Chondrocyte (in vitro differentiated cells): ENCODE data around the gene RPUSD1. TPM values are rescaled to one million over a fixed set of nuclear protein-coding genes. Genes with fewer than 3 reads are reported as not detected.

Experiments
- DNase-seq: peaks from one replicate; pipeline ENCODE4 v3.0.0; 2021; ENCODE audit warnings: mixed read lengths, low spot score
- H3K27ac Mint-ChIP-seq: one replicate; pipeline ENCODE4 v1.8.0; 2021; ENCODE audit warnings: mild to moderate bottlenecking, moderate library complexity, mixed read lengths; ENCODE audit not compliant: unreplicated experiment
- H3K27me3 Mint-ChIP-seq: 2 replicates; pipeline ENCODE4 v1.8.0; 2021; ENCODE audit warnings: low read depth, mixed read lengths
- H3K36me3 Mint-ChIP-seq: 2 replicates; pipeline ENCODE4 v1.8.0; 2021; ENCODE audit warnings: low read depth, mixed read lengths
- H3K4me1 Mint-ChIP-seq: 2 replicates; pipeline ENCODE4 v1.8.0; 2021; ENCODE audit warnings: low read depth, mild to moderate bottlenecking, mixed read lengths
- H3K4me3 Mint-ChIP-seq: one replicate; pipeline ENCODE4 v1.8.0; 2021; ENCODE audit warnings: mild to moderate bottlenecking, moderate library complexity, mixed read lengths; ENCODE audit not compliant: unreplicated experiment
- H3K9me3 Mint-ChIP-seq: 2 replicates; pipeline ENCODE4 v1.8.0; 2021; ENCODE audit warnings: low read depth, mixed read lengths
- total RNA-seq: library from RNA; stranded (reverse); gene quantifications from 3 replicates; pipeline ENCODE4 v1.2.1, GENCODE V29; 2021
- TF ChIP-seq, protein P1 (sequence below): fragments of 200-600 bp; sonication (generic); IDR thresholded peaks from 2 replicates; pipeline ENCODE4 v1.5.0; 2021; ENCODE audit warnings: antibody characterized with exemption, mild to moderate bottlenecking, moderate library complexity

RPUSD1 gene
- total RNA-seq, 1 donor from 2014 or later, result 19.6 TPM

DNA sequence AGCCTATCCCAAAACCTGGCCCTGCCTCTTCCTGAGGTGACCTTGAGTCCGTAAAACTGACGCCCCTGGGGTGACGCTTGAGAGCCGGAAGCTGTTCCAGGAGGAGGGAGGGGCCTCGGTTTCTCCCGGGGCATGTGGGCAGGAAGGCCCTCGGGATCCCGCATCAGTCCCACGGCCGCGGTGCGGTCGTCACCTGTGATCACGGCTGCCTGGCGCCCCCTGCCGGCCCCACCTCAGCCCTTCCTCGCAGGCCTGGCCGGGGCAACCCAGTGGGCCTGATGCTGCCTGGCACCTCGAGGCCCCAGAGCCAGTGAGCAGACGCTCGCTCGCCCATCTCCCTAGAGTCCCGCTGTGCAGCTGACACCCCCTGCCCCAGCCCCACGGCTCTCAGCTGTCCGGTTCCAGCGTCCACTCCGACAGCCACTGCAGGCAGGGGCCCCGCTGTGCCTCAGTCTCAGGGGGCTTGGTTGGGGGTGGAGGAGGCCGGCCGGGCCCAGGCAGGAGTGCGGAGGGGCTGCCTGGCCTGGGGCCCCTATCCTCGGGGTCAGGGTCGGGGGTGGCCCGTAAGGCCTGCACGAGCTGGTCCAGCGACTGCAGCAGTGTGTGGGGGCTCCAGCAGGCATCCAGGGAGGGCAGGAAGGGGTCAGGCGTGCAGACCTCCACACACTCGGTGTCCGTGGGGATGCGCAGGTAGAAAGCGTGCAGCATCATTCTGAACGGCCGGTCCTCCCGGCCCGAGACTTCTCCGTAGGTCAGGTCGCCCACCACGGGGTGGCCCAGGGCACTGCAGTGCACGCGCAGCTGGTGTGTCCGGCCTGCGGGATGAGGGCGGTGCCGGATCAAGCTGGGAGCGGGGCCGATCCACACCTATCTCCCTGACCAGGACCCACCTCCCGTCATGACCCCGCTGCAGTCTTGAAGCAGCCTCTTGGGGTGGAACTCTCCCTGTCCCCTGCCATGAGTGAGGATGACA, 2.3 kb downstream of the RPUSD1 start:
- DNase-seq, result no peak
- Mint-ChIP-seq H3K9me3 (no peaks in the 10 kb centered on the region), H3K4me3 (peak overlapping the region; percentile 40), H3K4me1 (peaks cover 3% of the 10 kb centered on the region), H3K27me3 (no peaks in the 10 kb centered on the region), H3K36me3 (no peaks in the 10 kb centered on the region), H3K27ac (no peak overlapping the region)
- TF ChIP-seq, protein P1, sequence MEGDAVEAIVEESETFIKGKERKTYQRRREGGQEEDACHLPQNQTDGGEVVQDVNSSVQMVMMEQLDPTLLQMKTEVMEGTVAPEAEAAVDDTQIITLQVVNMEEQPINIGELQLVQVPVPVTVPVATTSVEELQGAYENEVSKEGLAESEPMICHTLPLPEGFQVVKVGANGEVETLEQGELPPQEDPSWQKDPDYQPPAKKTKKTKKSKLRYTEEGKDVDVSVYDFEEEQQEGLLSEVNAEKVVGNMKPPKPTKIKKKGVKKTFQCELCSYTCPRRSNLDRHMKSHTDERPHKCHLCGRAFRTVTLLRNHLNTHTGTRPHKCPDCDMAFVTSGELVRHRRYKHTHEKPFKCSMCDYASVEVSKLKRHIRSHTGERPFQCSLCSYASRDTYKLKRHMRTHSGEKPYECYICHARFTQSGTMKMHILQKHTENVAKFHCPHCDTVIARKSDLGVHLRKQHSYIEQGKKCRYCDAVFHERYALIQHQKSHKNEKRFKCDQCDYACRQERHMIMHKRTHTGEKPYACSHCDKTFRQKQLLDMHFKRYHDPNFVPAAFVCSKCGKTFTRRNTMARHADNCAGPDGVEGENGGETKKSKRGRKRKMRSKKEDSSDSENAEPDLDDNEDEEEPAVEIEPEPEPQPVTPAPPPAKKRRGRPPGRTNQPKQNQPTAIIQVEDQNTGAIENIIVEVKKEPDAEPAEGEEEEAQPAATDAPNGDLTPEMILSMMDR, result peak; percentile 83

DNA sequence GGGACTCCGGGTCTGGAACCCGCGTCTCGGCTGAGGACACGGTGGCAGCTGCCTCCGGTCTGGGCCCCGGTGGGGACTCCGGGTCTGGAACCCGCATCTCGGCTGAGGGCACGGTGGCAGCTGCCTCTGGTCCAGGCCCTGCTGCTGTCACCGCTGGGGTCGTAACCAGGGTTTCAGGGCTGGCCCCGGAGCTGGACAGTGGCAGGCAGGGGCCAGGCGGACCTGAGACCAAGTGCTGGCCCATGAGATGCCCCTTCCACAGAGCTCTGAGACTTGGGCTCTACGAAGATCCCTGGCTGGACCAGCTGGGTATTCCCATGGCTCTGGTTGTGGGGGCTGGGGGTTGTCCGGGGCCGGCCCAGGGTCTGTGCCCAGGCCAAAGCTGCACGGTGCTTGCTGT, 3.8 kb downstream of the RPUSD1 start:
- no peak overlapping the region for H3K27ac Mint-ChIP-seq
- TF ChIP-seq, protein P1, result no peak
- H3K27me3 Mint-ChIP-seq, result no peaks in the 10 kb centered on the region
- DNase-seq, result no peak
- no peak overlapping the region for H3K4me3 Mint-ChIP-seq
- H3K4me1 Mint-ChIP-seq, result no peaks in the 10 kb centered on the region
- no peaks in the 10 kb centered on the region for H3K9me3 Mint-ChIP-seq
- H3K36me3 Mint-ChIP-seq, result no peaks in the 10 kb centered on the region

- Mint-ChIP-seq H3K4me3 (no peak overlapping the region), H3K36me3 (no peaks in the 10 kb centered on the region), H3K27me3 (no peaks in the 10 kb centered on the region), H3K9me3 (no peaks in the 10 kb centered on the region), H3K4me1 (no peaks in the 10 kb centered on the region), H3K27ac (no peak overlapping the region)
- TF ChIP-seq, protein P1, result no peak
- DNase-seq, result no peak
Measured at GRCh38 chr16:783404-784161, 4.6 kb downstream of the RPUSD1 start.

DNA sequence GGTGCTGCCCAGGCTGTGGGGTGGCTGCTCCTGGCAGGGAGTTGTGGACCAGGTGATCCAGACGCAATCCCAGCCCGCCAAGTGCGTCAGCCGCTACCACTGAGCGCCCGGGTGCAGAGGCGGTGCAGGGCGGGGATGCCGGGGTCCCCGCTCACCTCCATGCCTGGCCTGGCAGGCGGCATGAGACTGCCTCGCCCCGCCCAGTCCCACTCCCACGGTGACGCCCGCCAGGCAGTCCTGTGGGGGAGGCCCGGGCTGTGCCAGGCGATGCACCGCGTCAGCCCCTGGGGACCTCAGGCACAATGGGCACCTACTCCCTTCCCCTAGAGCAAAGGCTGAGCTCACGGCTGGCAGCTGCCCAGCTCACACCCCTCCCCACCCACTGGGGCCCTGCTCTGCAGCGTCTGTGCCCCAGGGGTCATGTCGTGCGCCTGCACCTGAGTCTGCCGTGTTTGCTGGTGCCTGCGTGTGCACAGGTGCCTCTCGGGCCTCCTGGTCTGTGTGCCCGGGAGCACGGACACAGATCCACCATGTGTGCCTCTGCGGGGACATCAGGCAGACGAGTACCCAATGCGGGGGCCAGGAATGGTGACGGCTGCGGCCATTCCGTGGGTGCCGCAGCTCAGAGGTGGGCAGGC, 5.3 kb downstream of the RPUSD1 start:
- H3K4me3 Mint-ChIP-seq, result no peak overlapping the region
- H3K27ac Mint-ChIP-seq, result no peak overlapping the region
- H3K4me1 Mint-ChIP-seq, result peaks cover under 1% of the 10 kb centered on the region
- TF ChIP-seq, protein P1, result no peak
- H3K9me3 Mint-ChIP-seq, result no peaks in the 10 kb centered on the region
- no peak for DNase-seq
- no peaks in the 10 kb centered on the region for H3K27me3 Mint-ChIP-seq
- no peaks in the 10 kb centered on the region for H3K36me3 Mint-ChIP-seq

GRCh38 chr16:782258-782657, 5.9 kb downstream of the RPUSD1 start:
- H3K4me1 Mint-ChIP-seq, result peaks cover 3% of the 10 kb centered on the region
- TF ChIP-seq, protein P1, result no peak
- H3K27me3 Mint-ChIP-seq, result no peaks in the 10 kb centered on the region
- H3K4me3 Mint-ChIP-seq, result no peak overlapping the region
- H3K9me3 Mint-ChIP-seq, result no peaks in the 10 kb centered on the region
- no peak overlapping the region for H3K27ac Mint-ChIP-seq
- H3K36me3 Mint-ChIP-seq, result no peaks in the 10 kb centered on the region
- DNase-seq, result no peak
